Measurements from ENCODE around the gene SLC9A2. TPM values are rescaled to one million over a fixed set of nuclear protein-coding genes. Genes with fewer than 3 reads are reported as not detected.

The SLC9A2 gene
- total RNA-seq, 1 experiment from 2014 or later = 0.09 TPM

- Mint-ChIP-seq H3K9me3 (ENCODE audit: unreplicated experiment) (no peaks in the 10 kb centered on the region), H3K4me1 (ENCODE audit: insufficient read depth, unreplicated experiment) (peaks cover 6% of the 10 kb centered on the region), H3K27me3 (ENCODE audit: insufficient read depth, unreplicated experiment) (no peaks in the 10 kb centered on the region), H3K4me3 (ENCODE audit: unreplicated experiment) (no peak overlapping the region), H3K27ac (ENCODE audit: low read depth, unreplicated experiment) (no peak overlapping the region), H3K36me3 (ENCODE audit: insufficient read depth, unreplicated experiment) (no peaks in the 10 kb centered on the region)
- DNase-seq (ENCODE audit: unreplicated experiment) = peak; percentile 70
- TF ChIP-seq, protein P1, sequence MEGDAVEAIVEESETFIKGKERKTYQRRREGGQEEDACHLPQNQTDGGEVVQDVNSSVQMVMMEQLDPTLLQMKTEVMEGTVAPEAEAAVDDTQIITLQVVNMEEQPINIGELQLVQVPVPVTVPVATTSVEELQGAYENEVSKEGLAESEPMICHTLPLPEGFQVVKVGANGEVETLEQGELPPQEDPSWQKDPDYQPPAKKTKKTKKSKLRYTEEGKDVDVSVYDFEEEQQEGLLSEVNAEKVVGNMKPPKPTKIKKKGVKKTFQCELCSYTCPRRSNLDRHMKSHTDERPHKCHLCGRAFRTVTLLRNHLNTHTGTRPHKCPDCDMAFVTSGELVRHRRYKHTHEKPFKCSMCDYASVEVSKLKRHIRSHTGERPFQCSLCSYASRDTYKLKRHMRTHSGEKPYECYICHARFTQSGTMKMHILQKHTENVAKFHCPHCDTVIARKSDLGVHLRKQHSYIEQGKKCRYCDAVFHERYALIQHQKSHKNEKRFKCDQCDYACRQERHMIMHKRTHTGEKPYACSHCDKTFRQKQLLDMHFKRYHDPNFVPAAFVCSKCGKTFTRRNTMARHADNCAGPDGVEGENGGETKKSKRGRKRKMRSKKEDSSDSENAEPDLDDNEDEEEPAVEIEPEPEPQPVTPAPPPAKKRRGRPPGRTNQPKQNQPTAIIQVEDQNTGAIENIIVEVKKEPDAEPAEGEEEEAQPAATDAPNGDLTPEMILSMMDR (IDR thresholded peaks at IDR 0.05; ENCODE audit: unreplicated experiment) = no peak
- CTCF ChIA-PET = interaction anchor here (0.6 to 7.2 kb wide), 2 partner anchors 122 to 235 kb away, joined by 3 to 113 read pairs; partner anchors contain the start of gene SLC9A4
- no TSS peak for BruUV-seq (replicated peaks)
- POLR2A ChIA-PET = no interaction called here
- intact Hi-C loops (cut with micrococcal nuclease) = no loop called here
Measured at GRCh38 chr2:102708847-102709559, 89.7 kb downstream of the SLC9A2 start.

GRCh38 chr2:102717308-102718018 is 98.1 kb downstream of the SLC9A2 start:
- Mint-ChIP-seq H3K4me3 (ENCODE audit: unreplicated experiment) (no peak overlapping the region), H3K9me3 (ENCODE audit: unreplicated experiment) (no peaks in the 10 kb centered on the region), H3K4me1 (ENCODE audit: insufficient read depth, unreplicated experiment) (no peaks in the 10 kb centered on the region), H3K36me3 (ENCODE audit: insufficient read depth, unreplicated experiment) (peaks cover 33% of the 10 kb centered on the region), H3K27ac (ENCODE audit: low read depth, unreplicated experiment) (no peak overlapping the region), H3K27me3 (ENCODE audit: insufficient read depth, unreplicated experiment) (no peaks in the 10 kb centered on the region)
- ChIA-PET CTCF (interaction anchor here (1.2 to 1.7 kb wide), 2 partner anchors 14 to 102 kb away, joined by 7 read pairs; no protein-coding TSS in a partner anchor), POLR2A (interaction anchor here (0.7 to 0.9 kb wide), 3 partner anchors 16 to 197 kb away, joined by 3 to 4 read pairs (median 4); no protein-coding TSS in a partner anchor)
- TF ChIP-seq, protein P1 (IDR thresholded peaks at IDR 0.05; ENCODE audit: unreplicated experiment) = no peak
- no TSS peak for BruUV-seq (replicated peaks)
- intact Hi-C loops (cut with micrococcal nuclease) = no loop called here
- DNase-seq (ENCODE audit: unreplicated experiment) = peak; percentile 20

- POLR2A ChIA-PET = interaction anchor here (0.9 kb wide), 1 partner anchor 15 kb away, joined by 3 read pairs; no protein-coding TSS in a partner anchor
- Mint-ChIP-seq H3K27me3 (ENCODE audit: insufficient read depth, unreplicated experiment) (no peaks in the 10 kb centered on the region), H3K27ac (ENCODE audit: low read depth, unreplicated experiment) (no peak overlapping the region), H3K4me1 (ENCODE audit: insufficient read depth, unreplicated experiment) (no peaks in the 10 kb centered on the region), H3K9me3 (ENCODE audit: unreplicated experiment) (no peaks in the 10 kb centered on the region), H3K36me3 (ENCODE audit: insufficient read depth, unreplicated experiment) (peaks cover 44% of the 10 kb centered on the region), H3K4me3 (ENCODE audit: unreplicated experiment) (no peak overlapping the region)
- no TSS peak for BruUV-seq (replicated peaks)
- CTCF ChIA-PET = interaction anchor here (1.2 to 1.7 kb wide), 2 partner anchors 15 to 103 kb away, joined by 7 read pairs; no protein-coding TSS in a partner anchor
- intact Hi-C loops (cut with micrococcal nuclease) = no loop called here
- no peak for DNase-seq (ENCODE audit: unreplicated experiment)
- TF ChIP-seq, protein P1 (IDR thresholded peaks at IDR 0.05; ENCODE audit: unreplicated experiment) = no peak
Measured at GRCh38 chr2:102718387-102719316, 99.3 kb downstream of the SLC9A2 start.

Data from MCF 10A (cell line).